Caki2 (cell line): ENCODE data around the gene AKR1C1. TPM values are rescaled to one million over a fixed set of nuclear protein-coding genes. Genes with fewer than 3 reads are reported as not detected.
"Not testable (repeated sequence)": the region's sequence is repeated elsewhere in the genome, so short reads cannot be mapped to it uniquely, and the experiment has no call there.

Experiments used
- DNase-seq: peaks from one replicate; pipeline ENCODE4 v3.0.0-alpha.2; 2015; ENCODE audit warnings: low read depth
- in situ Hi-C: cut with HindIII; loops from 2 replicates; pipeline ENCODE4 v1.10.0; 2016; ENCODE audit warnings: low sequenced_read_pairs, low pct_unique_long_range_greater_than_20kb, mixed read lengths
- total RNA-seq: library from RNA; depleted of rRNA; stranded (reverse); fragments of >200 nt; shearing (Covaris generic); gene quantifications from 2 replicates; pipeline ENCODE4 v1.2.3, GENCODE V29; 2014; ENCODE audit warnings: low replicate concordance

Gene AKR1C1
- total RNA-seq, 1 experiment from 2014 or later, result 7,564 TPM

GRCh38 chr10:4945766-4946717, 17.2 kb upstream of the AKR1C1 start:
- in situ Hi-C loops, result no loop called here

GRCh38 chr10:4947039-4947634, 16.1 kb upstream of the AKR1C1 start:
- no peak for DNase-seq
- in situ Hi-C loops, result no loop called here

More at GRCh38 chr10:4945766-4946717, 17.2 kb upstream of the AKR1C1 start:
- DNase-seq, result no peak

DNA sequence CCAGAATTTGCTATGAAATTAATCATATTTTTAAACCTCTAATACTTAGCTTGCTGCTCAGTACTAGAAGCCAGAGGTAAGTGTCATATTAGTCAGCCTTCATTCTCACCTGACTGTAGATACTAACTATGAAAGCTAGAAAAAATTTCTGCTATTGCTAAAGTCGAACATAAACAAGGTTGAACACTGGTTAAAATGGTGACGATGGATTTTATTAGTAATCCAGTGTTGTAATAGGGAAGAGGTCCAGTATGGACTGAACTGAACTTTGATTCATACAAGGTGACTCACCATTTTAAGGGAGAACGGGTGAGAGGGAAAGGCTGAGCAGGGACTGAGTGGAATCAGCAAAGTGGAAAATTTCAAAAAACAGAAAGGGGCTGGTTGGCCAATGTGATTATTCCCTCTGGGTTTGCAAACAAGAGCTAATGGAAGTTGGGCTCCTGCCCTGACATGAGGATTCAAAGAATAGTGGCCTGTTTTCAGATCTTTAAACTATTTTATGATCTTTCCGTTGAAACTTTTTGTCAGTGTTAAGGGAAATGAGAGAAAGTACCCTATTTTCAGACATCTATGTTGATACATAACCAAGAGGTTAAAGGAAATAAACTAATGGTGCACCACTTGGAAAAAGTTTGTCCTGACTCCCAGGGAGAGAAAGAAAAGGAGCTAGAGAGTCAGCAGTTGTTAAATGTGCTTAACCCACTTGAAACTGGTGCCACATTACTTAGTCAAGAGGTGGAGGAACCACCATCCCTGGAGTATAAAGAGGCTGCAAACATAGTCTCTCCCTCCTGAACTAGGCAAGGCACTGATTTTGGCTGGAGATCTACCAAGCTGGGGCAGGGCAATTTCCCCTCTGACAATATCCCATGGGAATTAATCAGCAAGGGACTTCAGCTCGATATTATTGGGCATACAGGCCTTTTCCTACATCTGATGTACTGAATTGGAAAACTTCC, 15.3 kb upstream of the AKR1C1 start:
- in situ Hi-C loops, result no loop called here
- DNase-seq, result peak; percentile 98

DNA sequence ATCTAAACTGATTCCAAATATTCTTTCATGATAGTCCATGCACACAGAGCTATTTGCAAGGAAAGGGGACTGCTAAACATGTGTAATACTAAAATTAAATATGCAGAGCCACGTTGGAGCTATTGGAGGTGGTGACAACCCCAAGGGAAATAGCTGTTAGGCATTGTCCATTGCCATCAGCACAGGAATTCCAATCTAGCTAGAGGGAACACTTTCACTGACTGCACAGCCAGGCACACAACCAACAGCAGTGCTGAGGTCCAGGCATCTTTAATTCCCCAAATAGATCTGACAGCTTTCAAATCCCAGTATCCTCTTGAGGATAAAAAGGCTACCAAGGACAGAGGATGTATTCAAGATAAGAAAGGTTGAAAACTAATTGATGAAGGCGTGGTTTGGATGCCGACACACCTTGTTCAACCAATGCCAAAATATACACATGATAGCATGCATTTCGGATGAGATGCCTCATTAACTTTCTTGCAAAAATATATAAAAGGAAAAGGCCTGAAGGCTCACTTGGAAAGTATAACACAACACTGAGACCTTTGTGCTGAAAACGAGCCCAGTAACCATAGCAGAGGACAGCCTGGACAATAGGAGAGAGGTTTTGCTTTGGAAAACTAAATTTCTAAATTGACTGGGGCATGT, 11.6 kb upstream of the AKR1C1 start:
- peak; percentile 91 for DNase-seq
- in situ Hi-C loops, result loop anchor here (10.0 kb wide), 1 partner anchor 53 kb away; the partner anchor contains the start of gene AKR1C2

DNA sequence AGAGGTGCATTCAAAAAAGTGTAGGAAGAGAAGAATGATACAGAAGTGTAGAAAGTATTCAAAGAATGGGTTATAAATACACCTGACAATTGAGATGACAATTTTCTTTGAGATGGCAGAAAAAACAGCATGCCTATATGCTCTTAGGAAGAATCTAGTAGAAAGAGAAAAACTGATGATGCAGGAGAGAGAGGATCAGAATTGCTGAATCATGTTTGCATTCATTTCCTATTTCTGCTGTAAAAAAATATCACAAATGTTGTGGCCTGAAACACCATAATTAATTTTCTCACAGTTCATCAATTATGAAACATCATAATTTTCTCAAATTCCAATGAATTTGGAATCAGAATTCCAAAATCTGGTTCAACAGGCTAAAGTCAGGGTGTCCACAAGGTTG, 9.8 kb upstream of the AKR1C1 start:
- DNase-seq, result no peak
- in situ Hi-C loops, result loop anchor here (10.0 kb wide), 1 partner anchor 51 kb away; the partner anchor contains the start of gene AKR1C2

DNA sequence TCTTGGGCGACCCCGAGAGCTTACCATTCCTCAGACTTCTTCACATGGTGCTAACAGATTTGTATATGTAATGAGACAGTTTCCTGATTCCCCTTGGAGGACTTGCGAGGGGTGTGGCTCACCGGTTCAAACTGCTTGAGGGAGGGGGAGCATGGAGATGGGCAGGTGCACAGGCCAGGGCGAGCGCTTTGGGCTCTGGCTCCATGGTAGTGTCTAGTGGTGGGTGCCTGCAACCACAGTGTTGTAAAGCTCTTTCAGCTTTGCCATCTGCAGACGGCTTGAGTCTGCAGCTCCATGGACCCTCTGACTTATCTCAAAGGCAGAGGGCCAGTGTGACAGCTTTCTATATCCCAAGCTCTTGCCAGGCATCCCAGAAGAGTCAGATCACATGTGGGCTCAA, 7.1 kb upstream of the AKR1C1 start:
- not testable (repeated sequence) for DNase-seq
- in situ Hi-C loops, result loop anchor here (10.0 kb wide), 1 partner anchor 49 kb away; the partner anchor contains the start of gene AKR1C2

DNA sequence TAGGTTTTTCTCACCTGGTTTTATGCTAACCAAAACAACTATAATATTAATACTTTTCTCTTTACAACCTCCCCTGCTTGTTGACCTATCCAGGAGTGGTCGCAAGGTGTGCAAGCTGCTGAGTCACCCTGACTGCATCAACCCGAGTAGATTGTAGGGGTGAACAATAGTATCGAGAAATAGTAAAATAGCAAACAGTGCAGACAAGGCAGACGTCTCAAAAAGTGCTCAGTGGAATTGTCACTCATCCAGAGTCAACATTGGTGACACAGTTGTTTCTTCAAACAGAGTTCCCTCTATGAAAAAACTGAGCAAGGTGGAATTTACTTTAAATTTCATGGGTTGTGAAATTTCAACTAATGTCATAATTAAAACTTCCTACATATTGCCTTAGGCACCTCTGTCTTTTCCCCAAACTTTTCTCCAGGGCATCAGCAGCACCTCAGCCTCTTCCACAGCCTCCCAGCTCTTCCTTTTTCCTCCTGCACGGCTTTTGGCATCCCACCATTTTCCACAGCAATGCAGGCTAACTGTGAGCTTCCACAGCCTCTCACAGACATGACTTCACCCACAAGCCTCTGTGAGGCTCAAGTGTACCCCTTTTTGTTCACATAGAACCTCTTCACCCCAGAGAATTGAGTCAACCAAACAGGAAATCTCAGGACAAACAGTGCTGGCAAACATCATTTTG, 6.1 kb upstream of the AKR1C1 start:
- in situ Hi-C loops, result loop anchor here (10.0 kb wide), 1 partner anchor 48 kb away; the partner anchor contains the start of gene AKR1C2

DNA sequence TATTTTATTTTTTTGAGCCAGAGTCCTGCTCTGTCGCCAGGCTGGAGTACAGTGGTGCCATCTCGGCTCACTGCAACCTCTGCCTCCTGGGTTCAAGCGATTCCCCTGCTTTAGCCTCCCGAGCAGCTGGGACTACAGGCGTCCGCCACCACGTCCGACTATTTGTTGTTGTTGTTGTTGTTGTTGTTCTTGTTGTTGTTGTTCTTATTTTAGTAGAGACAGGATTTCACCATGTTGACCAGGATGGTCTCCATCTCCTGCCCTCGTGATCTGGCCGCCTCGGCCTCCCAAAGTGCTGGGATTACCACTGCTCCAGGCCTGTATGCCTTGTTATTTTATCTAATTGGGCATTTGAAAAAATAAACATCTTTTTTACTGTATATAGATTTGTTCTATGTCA, 1.7 kb upstream of the AKR1C1 start:
- DNase-seq, in situ Hi-C loops: not testable (repeated sequence)

More for the DNA sequence above, 6.1 kb upstream of the AKR1C1 start:
- peak; percentile 82 for DNase-seq

- DNase-seq, in situ Hi-C loops: not testable (repeated sequence)
These were observed 907 bp upstream of the AKR1C1 start for GRCh38 chr10:4962308-4962707.

- in situ Hi-C loops, DNase-seq: not testable (repeated sequence)
These were observed 570 bp downstream of the AKR1C1 start for GRCh38 chr10:4963815-4964154.

GRCh38 chr10:4965763-4966162, 2.5 kb downstream of the AKR1C1 start:
- DNase-seq, in situ Hi-C loops: not testable (repeated sequence)

- in situ Hi-C loops, DNase-seq: not testable (repeated sequence)
These were observed 4.0 kb downstream of the AKR1C1 start for GRCh38 chr10:4967189-4967588.

GRCh38 chr10:4969289-4969688, 6.1 kb downstream of the AKR1C1 start:
- in situ Hi-C loops, DNase-seq: not testable (repeated sequence)

- in situ Hi-C loops, DNase-seq: not testable (repeated sequence)
These were observed 7.1 kb downstream of the AKR1C1 start for GRCh38 chr10:4970362-4970761.

DNA sequence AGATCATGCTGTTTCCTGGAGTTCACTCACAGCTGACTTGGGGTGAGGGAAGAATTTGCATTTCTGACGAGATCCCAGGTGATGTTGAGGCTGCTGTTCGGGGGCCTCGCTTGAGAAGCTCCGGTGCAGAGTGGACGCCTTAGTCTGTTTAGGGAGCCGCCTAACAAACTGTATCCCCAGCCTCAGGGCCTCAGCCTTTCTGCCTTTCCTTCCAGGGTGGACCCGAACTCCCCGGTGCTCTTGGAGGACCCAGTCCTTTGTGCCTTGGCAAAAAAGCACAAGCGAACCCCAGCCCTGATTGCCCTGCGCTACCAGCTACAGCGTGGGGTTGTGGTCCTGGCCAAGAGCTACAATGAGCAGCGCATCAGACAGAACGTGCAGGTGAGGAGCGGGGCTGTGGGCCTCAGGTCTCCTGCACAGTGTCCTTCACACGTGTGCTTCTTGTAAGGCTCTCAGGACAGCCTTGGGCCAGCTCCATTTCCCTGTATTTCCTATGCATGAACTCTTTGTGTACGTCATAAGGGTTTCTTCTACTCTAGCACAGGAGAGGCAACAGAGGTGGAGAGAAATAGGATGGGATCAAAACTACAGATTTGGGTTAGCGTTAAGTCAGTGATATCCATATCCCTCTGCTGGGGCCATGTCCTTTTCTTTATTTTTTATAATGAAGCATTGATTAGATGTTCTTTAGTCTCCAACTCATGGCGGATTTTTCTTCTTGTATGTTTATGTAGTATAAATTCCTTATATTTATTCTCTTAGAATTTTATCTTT, 9.3 kb downstream of the AKR1C1 start:
- DNase-seq, in situ Hi-C loops: not testable (repeated sequence)

DNA sequence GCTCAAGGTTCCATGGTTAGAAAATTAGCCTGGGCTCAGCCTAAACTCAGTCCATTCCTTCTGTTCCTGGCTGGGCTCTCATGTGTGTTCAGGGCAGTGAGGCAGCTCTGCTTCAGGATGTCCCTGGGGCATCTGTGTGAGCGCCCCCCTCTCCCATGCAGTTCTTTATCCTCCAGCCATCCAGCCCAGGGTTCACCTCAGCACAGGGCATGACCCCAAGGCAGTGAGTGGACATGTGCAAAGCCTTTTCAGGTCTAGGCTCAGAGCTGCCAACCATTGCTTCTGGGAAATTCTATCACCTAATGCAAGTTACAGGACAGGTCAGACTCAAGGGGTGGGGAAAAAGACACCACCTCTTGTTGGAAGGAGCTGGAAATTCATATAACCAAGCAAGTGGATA, 10.1 kb downstream of the AKR1C1 start:
- peak; percentile 60 for DNase-seq
- in situ Hi-C loops, result not testable (repeated sequence)
